ENCODE results near the gene FAM3B. TPM values are rescaled to one million over a fixed set of nuclear protein-coding genes. Genes with fewer than 3 reads are reported as not detected.

FAM3B gene
- total RNA-seq, 1 donor from 2014 or later: 0.23 TPM

DNA sequence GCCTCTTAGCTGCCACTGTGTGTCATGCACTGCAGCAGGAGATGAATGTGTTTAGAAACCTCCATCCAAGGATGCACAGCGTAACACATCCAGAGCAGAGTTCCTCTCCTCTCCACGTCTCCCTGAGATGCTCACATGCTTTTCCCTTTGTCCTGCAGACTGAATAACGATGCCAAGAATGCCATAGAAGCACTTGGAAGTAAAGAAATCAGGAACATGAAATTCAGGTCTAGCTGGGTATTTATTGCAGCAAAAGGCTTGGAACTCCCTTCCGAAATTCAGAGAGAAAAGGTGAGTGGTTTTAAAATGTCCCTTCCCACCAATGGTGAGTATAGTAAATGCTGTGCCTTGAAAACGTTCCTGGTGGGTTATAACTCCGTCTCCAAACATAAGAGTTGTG, 31.8 kb downstream of the FAM3B start:
- TF ChIP-seq, protein P1, sequence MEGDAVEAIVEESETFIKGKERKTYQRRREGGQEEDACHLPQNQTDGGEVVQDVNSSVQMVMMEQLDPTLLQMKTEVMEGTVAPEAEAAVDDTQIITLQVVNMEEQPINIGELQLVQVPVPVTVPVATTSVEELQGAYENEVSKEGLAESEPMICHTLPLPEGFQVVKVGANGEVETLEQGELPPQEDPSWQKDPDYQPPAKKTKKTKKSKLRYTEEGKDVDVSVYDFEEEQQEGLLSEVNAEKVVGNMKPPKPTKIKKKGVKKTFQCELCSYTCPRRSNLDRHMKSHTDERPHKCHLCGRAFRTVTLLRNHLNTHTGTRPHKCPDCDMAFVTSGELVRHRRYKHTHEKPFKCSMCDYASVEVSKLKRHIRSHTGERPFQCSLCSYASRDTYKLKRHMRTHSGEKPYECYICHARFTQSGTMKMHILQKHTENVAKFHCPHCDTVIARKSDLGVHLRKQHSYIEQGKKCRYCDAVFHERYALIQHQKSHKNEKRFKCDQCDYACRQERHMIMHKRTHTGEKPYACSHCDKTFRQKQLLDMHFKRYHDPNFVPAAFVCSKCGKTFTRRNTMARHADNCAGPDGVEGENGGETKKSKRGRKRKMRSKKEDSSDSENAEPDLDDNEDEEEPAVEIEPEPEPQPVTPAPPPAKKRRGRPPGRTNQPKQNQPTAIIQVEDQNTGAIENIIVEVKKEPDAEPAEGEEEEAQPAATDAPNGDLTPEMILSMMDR (conservative IDR thresholded peaks at IDR 0.05): no peak
- no peaks in the 10 kb centered on the region for H3K9me3 Mint-ChIP-seq
- no peaks in the 10 kb centered on the region for H3K27me3 Mint-ChIP-seq (ENCODE audit: low read depth)
- H3K4me3 Mint-ChIP-seq: no peak overlapping the region
- no peak overlapping the region for H3K27ac Mint-ChIP-seq (ENCODE audit: unreplicated experiment)
- no peaks in the 10 kb centered on the region for H3K36me3 Mint-ChIP-seq (ENCODE audit: low read depth)
- H3K4me1 Mint-ChIP-seq: no peaks in the 10 kb centered on the region
- DNase-seq (ENCODE audit: low read depth, low spot score): no peak

DNA sequence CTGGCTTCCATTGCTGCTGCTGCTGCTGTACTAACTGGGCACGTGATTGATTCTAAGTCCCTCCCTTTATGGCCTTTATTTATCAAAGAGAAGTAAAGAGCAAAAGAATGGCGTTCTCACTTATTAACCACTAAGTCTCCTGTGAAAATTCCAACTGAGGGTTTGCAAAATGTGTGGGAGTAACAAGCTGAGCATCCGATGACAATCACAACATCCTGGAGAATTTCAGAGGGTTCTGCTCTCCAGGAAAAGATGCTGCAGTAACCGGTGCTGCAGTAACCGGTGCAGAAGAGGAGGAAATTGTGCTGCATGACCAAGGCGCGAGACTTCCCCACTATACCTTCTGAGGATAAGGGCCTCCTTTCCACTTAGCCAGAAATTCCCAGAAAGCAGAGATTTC, 32.5 kb downstream of the FAM3B start:
- H3K9me3 Mint-ChIP-seq: no peaks in the 10 kb centered on the region
- H3K27ac Mint-ChIP-seq (ENCODE audit: unreplicated experiment): no peak overlapping the region
- H3K36me3 Mint-ChIP-seq (ENCODE audit: low read depth): no peaks in the 10 kb centered on the region
- H3K27me3 Mint-ChIP-seq (ENCODE audit: low read depth): no peaks in the 10 kb centered on the region
- DNase-seq (ENCODE audit: low read depth, low spot score): no peak
- TF ChIP-seq, protein P1 (conservative IDR thresholded peaks at IDR 0.05): no peak
- no peaks in the 10 kb centered on the region for H3K4me1 Mint-ChIP-seq
- H3K4me3 Mint-ChIP-seq: no peak overlapping the region

DNA sequence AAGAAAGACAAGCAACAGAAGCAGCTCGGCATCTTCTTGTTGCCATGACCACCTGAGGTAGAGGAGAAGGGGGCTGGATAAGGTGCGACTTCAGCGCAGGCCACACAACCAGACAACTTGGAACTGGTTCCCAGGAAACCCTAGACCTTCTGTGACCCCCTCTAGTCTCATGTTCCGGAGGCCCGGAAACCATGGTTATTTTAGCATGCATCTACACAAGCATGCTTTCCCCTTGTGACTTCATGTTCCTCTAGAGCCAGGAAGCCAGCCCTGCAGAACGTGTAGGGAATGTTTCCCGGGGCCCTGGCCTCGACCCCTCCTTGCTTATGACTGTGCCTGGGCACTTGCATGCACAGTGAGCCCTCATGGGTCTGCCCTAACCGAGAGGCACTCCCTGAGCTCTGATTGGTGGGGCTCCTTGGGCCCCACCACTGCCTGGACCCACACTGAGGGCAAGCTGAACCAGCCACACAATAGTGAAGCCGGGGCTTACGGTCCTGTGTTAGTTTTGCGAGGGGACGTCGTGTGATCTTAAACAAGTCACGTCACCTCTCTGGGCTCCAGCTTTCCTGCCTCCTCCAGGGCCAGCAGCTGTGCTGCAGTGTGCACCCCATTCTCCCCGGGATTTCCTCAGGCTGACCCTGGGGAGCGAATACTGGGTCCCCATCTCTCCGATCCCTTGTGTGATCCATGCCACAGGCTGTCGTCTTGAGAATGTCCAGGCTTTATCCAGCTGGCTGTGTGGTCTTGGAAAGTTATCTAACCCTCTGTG, 33.2 kb downstream of the FAM3B start:
- H3K4me1 Mint-ChIP-seq: no peaks in the 10 kb centered on the region
- H3K27ac Mint-ChIP-seq (ENCODE audit: unreplicated experiment): no peak overlapping the region

DNA sequence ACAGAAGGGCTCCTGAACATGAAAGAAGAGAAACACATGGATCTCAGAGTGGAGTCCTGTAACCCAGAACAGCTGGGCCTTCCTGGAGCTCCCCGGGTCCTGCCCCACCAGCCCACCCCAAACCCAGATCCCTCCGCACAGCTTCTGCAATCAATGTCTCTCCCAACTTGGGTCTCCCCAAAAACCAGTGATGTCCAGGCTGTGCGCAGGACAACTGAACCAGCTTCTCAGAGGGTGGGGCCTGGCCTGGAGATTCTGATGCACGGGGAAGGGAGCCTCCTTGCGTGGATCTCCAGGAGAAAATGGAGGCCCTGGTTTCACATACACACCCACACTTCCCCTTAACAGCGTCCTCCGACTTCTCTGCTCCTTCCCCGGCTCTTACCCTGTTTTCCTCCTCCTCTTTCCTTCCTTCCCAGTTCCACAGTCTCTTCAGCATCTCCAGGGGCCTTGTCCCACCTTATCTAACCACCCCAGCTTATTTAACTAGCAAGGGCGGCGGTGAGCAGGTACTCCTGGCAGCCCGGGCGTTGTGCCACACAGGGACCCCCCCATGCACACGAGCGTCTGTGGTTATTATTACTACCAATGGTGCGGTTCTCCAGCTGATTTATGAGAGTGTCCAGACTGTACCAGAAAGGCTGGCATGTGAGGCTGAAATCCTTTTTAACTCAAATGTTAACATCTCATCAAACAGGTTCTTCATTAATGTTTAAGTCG, 34.0 kb downstream of the FAM3B start:
- no peaks in the 10 kb centered on the region for H3K27me3 Mint-ChIP-seq (ENCODE audit: low read depth)
- TF ChIP-seq, protein P1 (conservative IDR thresholded peaks at IDR 0.05): no peak
- no peaks in the 10 kb centered on the region for H3K36me3 Mint-ChIP-seq (ENCODE audit: low read depth)
- H3K9me3 Mint-ChIP-seq: no peaks in the 10 kb centered on the region
- H3K27ac Mint-ChIP-seq (ENCODE audit: unreplicated experiment): no peak overlapping the region
- no peak overlapping the region for H3K4me3 Mint-ChIP-seq
- H3K4me1 Mint-ChIP-seq: no peaks in the 10 kb centered on the region
- no peak for DNase-seq (ENCODE audit: low read depth, low spot score)

More for the DNA sequence above, 33.2 kb downstream of the FAM3B start:
- DNase-seq (ENCODE audit: low read depth, low spot score): no peak
- Mint-ChIP-seq H3K4me3 (no peak overlapping the region), H3K9me3 (no peaks in the 10 kb centered on the region), H3K27me3 (ENCODE audit: low read depth) (no peaks in the 10 kb centered on the region), H3K36me3 (ENCODE audit: low read depth) (no peaks in the 10 kb centered on the region)
- TF ChIP-seq, protein P1 (conservative IDR thresholded peaks at IDR 0.05): no peak

DNA sequence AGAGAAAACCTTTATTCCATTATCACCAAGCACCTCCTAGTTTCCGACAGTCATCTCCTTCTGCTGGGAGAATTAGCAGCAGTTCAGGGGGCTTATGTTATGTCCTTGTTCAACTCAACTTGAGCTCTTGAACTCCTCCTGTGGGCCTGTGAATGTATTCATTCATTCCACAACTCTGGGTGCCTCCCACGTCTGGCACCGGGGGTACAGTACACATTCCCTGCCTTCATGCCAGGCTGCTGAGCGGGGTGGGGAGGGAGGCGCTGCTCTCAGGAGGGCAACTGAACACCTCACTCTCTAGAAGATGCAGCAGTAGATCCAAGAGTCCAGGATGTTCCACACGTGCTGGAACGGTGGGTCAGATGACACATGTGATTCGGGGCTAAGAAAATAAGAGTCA, 40.9 kb downstream of the FAM3B start:
- Mint-ChIP-seq H3K4me3 (no peak overlapping the region), H3K36me3 (ENCODE audit: low read depth) (no peaks in the 10 kb centered on the region), H3K27ac (ENCODE audit: unreplicated experiment) (no peak overlapping the region), H3K27me3 (ENCODE audit: low read depth) (no peaks in the 10 kb centered on the region), H3K9me3 (no peaks in the 10 kb centered on the region), H3K4me1 (peaks cover 7% of the 10 kb centered on the region)
- TF ChIP-seq, protein P1 (conservative IDR thresholded peaks at IDR 0.05): no peak
- no peak for DNase-seq (ENCODE audit: low read depth, low spot score)
